K562 (cell line): ENCODE results near the gene CCDC116. TPM values are rescaled to one million over a fixed set of nuclear protein-coding genes. Genes with fewer than 3 reads are reported as not detected.

Experiments used
- ATF7 ChIP-seq: fragments of 450-650 bp; IDR thresholded peaks from 2 replicates; pipeline ENCODE4 v1.7.1; 2014; ENCODE audit warnings: mild to moderate bottlenecking, moderate library complexity
- CHD7 ChIP-seq: fragments of 200-600 bp; sonication (generic); IDR thresholded peaks from one replicate; pipeline ENCODE4 v1.6.1; 2012; ENCODE audit warnings: mild to moderate bottlenecking, low read depth, low read length, inconsistent platforms
- GTF2A2 ChIP-seq: IDR thresholded peaks from 2 replicates; pipeline ENCODE4 v1.6.1; 2016; ENCODE audit warnings: mild to moderate bottlenecking, missing genetic modification characterization, missing compliant biosample characterization
- MCM7 ChIP-seq, 2 experiments: fragments of 450-650 bp; IDR thresholded peaks; 2 replicates each; pipeline ENCODE4 v1.6.1; 2016 to 2018
- NFRKB ChIP-seq: fragments of 450-650 bp; IDR thresholded peaks from 2 replicates; pipeline ENCODE4 v1.6.1; 2016; ENCODE audit warnings: low read depth
- SIN3A ChIP-seq, 2 experiments: fragments of 150-350 bp in 1 of 2; IDR thresholded peaks; 2 replicates each; pipeline ENCODE4 v1.6.1; 2011 to 2016; ENCODE audit warnings: borderline replicate concordance in 2 of 2, low read depth in 2 of 2, low read length in 2 of 2, mild to moderate bottlenecking in 2 of 2, moderate library complexity in 2 of 2; ENCODE audit not compliant: control insufficient read depth in 1 of 2
- STAT5B ChIP-seq: fragments of 250-450 bp; sonication (Bioruptor Pico); IDR thresholded peaks from 2 replicates; pipeline ENCODE4 v1.8.0; 2021; ENCODE audit warnings: mild to moderate bottlenecking, inconsistent platforms
- TRIM25 ChIP-seq: fragments of 450-650 bp; IDR thresholded peaks from 2 replicates; pipeline ENCODE4 v1.7.0; 2016; ENCODE audit warnings: borderline replicate concordance
- ZC3H4 ChIP-seq: sonication (generic); formaldehyde crosslinking; IDR thresholded peaks from 2 replicates; pipeline ENCODE4 v1.9.0; 2021; ENCODE audit warnings: missing genetic modification reagents, borderline replicate concordance
- polyA plus RNA-seq, 8 experiments: library from polyadenylated mRNA; depleted of rRNA in 4 of 8; stranded (reverse) in 5 of 8; unstranded in 3 of 8; fragments of >200 nt; fragmentation: Nextera tagmentation in 2 of 8; fragmentation: Illumina TruSeq in 1 of 8; extraction: Ambion mirVana in 2 of 8; extraction: Trizol in 1 of 8; gene quantifications; 2 replicates each; pipeline versions ENCODE4 v1.2.1 to v1.2.3, GENCODE V29; 2011 to 2014; ENCODE audit warnings: inconsistent platforms in 1 of 8, missing spikeins in 1 of 8
- total RNA-seq, 7 experiments: library from RNA; depleted of rRNA in 6 of 7; stranded (reverse); fragments of >200 nt in 6 of 7; fragmentation: Illumina TruSeq in 2 of 7; extraction: Trizol in 2 of 7; gene quantifications; 2 replicates each; pipeline versions ENCODE4 v1.2.1 to v1.2.3, GENCODE V29; 2011 to 2021; ENCODE audit warnings: low replicate concordance in 1 of 7
- TF ChIP-seq, protein P1 (sequence below), 2 experiments: IDR thresholded peaks; 2 replicates each; pipeline ENCODE4 v1.6.1; 2012; ENCODE audit warnings: improper control_type of control experiment in 2 of 2, low read depth in 2 of 2, low read length in 2 of 2, borderline replicate concordance in 1 of 2
- TF ChIP-seq, protein P2 (sequence below): fragments of 450-650 bp; conservative IDR thresholded peaks from 2 replicates; pipeline ENCODE4 v1.6.1; 2016; ENCODE audit warnings: missing genetic modification characterization, low read depth, mild to moderate bottlenecking, missing compliant biosample characterization, moderate library complexity

Gene CCDC116
- total and polyA plus RNA-seq, 9 of the 15 experiments (the other 6 are each of a cell fraction or from before 2014, with no cell fraction given), result 1.6 to 11.3 (median 4.7) TPM

DNA sequence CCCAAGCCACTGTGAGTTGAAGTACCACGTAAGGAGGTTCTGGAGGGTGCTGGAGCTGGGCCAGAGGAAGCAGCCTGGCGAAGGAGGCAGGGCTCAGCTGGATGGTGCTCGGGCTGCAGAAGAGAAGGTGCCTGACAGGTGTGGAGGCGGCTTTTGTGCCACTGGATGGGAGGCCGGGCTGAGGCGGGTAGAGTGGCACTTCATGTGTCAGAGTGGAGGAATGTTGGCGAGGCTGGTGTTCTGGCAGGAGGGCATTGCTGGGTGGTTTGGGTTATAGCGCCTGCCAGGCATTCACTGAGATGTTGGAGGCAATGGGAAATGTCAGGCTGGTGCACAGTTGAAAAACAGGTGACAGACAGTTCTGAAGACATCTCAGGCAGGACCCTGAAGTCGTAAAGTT lies 40.9 kb upstream of the CCDC116 start (continued):
- no peak for TF ChIP-seq ZC3H4
- TF ChIP-seq GTF2A2 (tag), result no peak
- TF ChIP-seq SIN3A (IDR thresholded peaks at IDR 0.05; ENCODE audit: borderline replicate concordance in 2 of 2, control insufficient read depth in 1 of 2, low read depth in 2 of 2, low read length in 2 of 2), result no peak
- TF ChIP-seq, protein P1, sequence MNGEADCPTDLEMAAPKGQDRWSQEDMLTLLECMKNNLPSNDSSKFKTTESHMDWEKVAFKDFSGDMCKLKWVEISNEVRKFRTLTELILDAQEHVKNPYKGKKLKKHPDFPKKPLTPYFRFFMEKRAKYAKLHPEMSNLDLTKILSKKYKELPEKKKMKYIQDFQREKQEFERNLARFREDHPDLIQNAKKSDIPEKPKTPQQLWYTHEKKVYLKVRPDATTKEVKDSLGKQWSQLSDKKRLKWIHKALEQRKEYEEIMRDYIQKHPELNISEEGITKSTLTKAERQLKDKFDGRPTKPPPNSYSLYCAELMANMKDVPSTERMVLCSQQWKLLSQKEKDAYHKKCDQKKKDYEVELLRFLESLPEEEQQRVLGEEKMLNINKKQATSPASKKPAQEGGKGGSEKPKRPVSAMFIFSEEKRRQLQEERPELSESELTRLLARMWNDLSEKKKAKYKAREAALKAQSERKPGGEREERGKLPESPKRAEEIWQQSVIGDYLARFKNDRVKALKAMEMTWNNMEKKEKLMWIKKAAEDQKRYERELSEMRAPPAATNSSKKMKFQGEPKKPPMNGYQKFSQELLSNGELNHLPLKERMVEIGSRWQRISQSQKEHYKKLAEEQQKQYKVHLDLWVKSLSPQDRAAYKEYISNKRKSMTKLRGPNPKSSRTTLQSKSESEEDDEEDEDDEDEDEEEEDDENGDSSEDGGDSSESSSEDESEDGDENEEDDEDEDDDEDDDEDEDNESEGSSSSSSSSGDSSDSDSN (IDR thresholded peaks at IDR 0.05; ENCODE audit: borderline replicate concordance in 1 of 2, low read depth in 2 of 2, low read length in 2 of 2), result no peak
- no peak for TF ChIP-seq TRIM25
- TF ChIP-seq NFRKB, result no peak
- no peak for TF ChIP-seq STAT5B (CRISPR knock-in tag)
- TF ChIP-seq MCM7 (IDR thresholded peaks at IDR 0.05), result no peak
- TF ChIP-seq ATF7, result no peak
- TF ChIP-seq CHD7, result no peak
- TF ChIP-seq, protein P2, sequence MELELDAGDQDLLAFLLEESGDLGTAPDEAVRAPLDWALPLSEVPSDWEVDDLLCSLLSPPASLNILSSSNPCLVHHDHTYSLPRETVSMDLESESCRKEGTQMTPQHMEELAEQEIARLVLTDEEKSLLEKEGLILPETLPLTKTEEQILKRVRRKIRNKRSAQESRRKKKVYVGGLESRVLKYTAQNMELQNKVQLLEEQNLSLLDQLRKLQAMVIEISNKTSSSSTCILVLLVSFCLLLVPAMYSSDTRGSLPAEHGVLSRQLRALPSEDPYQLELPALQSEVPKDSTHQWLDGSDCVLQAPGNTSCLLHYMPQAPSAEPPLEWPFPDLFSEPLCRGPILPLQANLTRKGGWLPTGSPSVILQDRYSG (tag), result no peak
